Thoracic aorta (tissue), 2 donors: Measurements from ENCODE around the gene KDELR1. TPM values are rescaled to one million over a fixed set of nuclear protein-coding genes. Genes with fewer than 3 reads are reported as not detected.

Experiments
- ATAC-seq: fragments of 150-250 bp; one replicate; pipeline ENCODE4 v1.8.0; 2017; ENCODE audit warnings: low read depth; ENCODE audit not compliant: insufficient number of reproducible peaks, low FRiP score
- DNase-seq: peaks from one replicate; pipeline ENCODE4 v3.0.0-alpha.2; 2020; ENCODE audit warnings: low spot score
- H3K27ac ChIP-seq, 2 donors: fragments of 200-600 bp; sonication (generic); 1 replicate in 1 of 2; 2 replicates in 1 of 2; pipeline ENCODE4 v1.5.1; 2016; ENCODE audit warnings: mild to moderate bottlenecking in 2 of 2, moderate library complexity in 2 of 2
- H3K27me3 ChIP-seq: fragments of 200-600 bp; sonication (generic); replicated peaks from 2 replicates; pipeline ENCODE4 v1.6.0; 2016; ENCODE audit warnings: mild to moderate bottlenecking; ENCODE audit not compliant: insufficient read depth
- H3K36me3 ChIP-seq: fragments of 200-600 bp; sonication (generic); one replicate; pipeline ENCODE4 v1.5.1; 2016
- H3K4me1 ChIP-seq, 2 donors: fragments of 200-600 bp; sonication (generic); 1 replicate in 1 of 2; 2 replicates in 1 of 2; pipeline versions ENCODE4 v1.5.1 to v1.6.0; 2016; ENCODE audit warnings: low read depth in 2 of 2, mild to moderate bottlenecking in 1 of 2; ENCODE audit not compliant: control insufficient read depth in 1 of 2
- H3K4me3 ChIP-seq: fragments of 200-600 bp; sonication (generic); 2 replicates; pipeline ENCODE4 v1.5.1; 2016; ENCODE audit warnings: mild to moderate bottlenecking
- H3K9me3 ChIP-seq: fragments of 200-600 bp; sonication (generic); 2 replicates; pipeline ENCODE4 v1.5.1; 2016
- CTCF ChIP-seq: fragments of 200-600 bp; sonication (generic); IDR thresholded peaks from one replicate; pipeline ENCODE4 v1.5.1; 2019; ENCODE audit warnings: antibody characterized with exemption
- total RNA-seq, 2 donors: library from RNA; depleted of rRNA; stranded (reverse); fragments of >200 nt; gene quantifications; one replicate each; pipeline versions ENCODE4 v1.1.0 to v1.2.3, GENCODE V29; 2016

Gene KDELR1
- total RNA-seq, 2 donors from 2014 or later = 65.6 to 79.9 TPM

GRCh38 chr19:48385461-48386087, 5.8 kb downstream of the KDELR1 start:
- TF ChIP-seq CTCF = no peak
- H3K4me1 ChIP-seq = peaks cover 4 to 5% of the 10 kb centered on the region in 2 donors
- no peak overlapping the region for H3K4me3 ChIP-seq
- ATAC-seq (peak; percentile 20), DNase-seq (no peak)
- no peaks in the 10 kb centered on the region for H3K27me3 ChIP-seq
- H3K27ac ChIP-seq = no peak overlapping the region
- peaks cover 70% of the 10 kb centered on the region for H3K36me3 ChIP-seq
- no peaks in the 10 kb centered on the region for H3K9me3 ChIP-seq

- no peak overlapping the region for H3K27ac ChIP-seq
- ATAC-seq (no peak), DNase-seq (no peak)
- no peaks in the 10 kb centered on the region for H3K27me3 ChIP-seq
- no peak for TF ChIP-seq CTCF
- H3K4me1 ChIP-seq = no peaks in the 10 kb centered on the region
- H3K9me3 ChIP-seq = no peaks in the 10 kb centered on the region
- H3K36me3 ChIP-seq = peaks cover 52% of the 10 kb centered on the region
- H3K4me3 ChIP-seq = no peak overlapping the region
Measured at GRCh38 chr19:48382286-48382685, 9.1 kb downstream of the KDELR1 start.

- no peak for DNase-seq
- no peak for ATAC-seq
- Histone ChIP-seq H3K4me1 (no peaks in the 10 kb centered on the region), H3K27me3 (no peaks in the 10 kb centered on the region), H3K4me3 (no peak overlapping the region), H3K36me3 (peaks cover 43% of the 10 kb centered on the region), H3K9me3 (no peaks in the 10 kb centered on the region), H3K27ac (no peak overlapping the region)
- no peak for TF ChIP-seq CTCF
Measured at GRCh38 chr19:48381178-48381950, 10.0 kb downstream of the KDELR1 start.

GRCh38 chr19:48379058-48379457, 12.3 kb downstream of the KDELR1 start:
- Histone ChIP-seq H3K36me3 (peaks cover 23% of the 10 kb centered on the region), H3K4me3 (no peak overlapping the region), H3K4me1 (no peaks in the 10 kb centered on the region), H3K9me3 (no peaks in the 10 kb centered on the region), H3K27me3 (no peaks in the 10 kb centered on the region), H3K27ac (no peak overlapping the region)
- DNase-seq (no peak), ATAC-seq (no peak)
- no peak for TF ChIP-seq CTCF

- ATAC-seq = no peak
- H3K27me3 ChIP-seq = no peaks in the 10 kb centered on the region
- no peaks in the 10 kb centered on the region for H3K9me3 ChIP-seq
- DNase-seq = no peak
- TF ChIP-seq CTCF = no peak
- H3K4me3 ChIP-seq = no peak overlapping the region
- no peak overlapping the region for H3K27ac ChIP-seq
- no peaks in the 10 kb centered on the region for H3K4me1 ChIP-seq
- peaks cover 15% of the 10 kb centered on the region for H3K36me3 ChIP-seq
Measured at GRCh38 chr19:48378194-48378570, 13.2 kb downstream of the KDELR1 start.
